ENCODE data around the gene ARIH1.

Gene ARIH1

DNA sequence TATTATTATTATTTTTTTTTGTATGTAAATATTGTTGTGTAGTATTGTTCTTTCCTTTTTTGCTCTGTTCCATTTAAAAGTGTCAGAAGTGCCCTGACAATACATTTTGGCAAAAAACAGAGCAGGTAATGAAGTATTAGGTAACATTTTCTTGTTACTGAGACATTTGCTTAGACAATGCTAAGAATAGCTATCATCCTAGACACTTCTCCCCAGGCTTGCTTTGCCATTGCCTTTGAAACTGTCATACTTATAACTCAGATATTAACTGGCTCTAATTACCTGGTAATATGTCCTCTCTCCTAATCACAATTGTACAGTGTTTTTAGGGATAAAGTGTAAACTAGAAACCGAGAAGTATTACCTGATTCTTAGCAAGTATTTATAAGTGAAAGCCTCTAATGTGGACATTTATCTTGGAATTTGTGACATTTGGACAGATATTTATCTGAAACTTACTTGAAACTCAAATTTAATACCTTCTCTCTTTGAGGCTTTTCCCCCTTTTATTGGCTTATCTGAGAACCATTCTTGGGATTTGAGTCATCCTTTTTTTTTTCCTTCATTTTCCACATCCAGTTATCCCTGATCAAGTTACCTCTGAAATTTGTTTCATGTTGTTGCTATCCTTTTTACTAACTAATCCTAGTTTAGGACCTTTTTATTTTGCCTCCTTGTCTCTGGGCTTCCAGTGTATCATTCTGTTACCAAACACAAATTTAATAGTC is 13.1 kb downstream of the ARIH1 start:
- no peak for DNase-seq (ENCODE audit: low spot score)

DNA sequence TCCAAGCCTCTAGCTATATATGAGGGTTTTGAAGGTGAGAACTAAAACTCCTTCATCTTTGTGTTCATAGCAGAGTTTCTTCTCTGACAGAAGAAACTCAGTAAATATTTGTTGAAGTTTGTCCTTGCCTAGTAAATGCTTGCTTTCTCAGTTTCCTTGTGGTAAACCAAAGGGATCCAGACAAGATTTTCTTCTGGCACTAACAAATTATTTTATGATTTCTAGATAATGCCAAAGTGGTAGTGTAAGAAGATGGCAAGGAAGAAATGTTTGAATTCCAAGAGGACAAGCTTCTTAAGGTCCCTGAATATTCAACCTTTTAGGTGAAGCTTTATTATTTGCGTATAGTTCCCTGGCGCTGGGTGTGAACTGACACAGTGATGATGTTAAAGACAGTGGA is 14.4 kb downstream of the ARIH1 start:
- no peak for DNase-seq (ENCODE audit: low spot score)

DNA sequence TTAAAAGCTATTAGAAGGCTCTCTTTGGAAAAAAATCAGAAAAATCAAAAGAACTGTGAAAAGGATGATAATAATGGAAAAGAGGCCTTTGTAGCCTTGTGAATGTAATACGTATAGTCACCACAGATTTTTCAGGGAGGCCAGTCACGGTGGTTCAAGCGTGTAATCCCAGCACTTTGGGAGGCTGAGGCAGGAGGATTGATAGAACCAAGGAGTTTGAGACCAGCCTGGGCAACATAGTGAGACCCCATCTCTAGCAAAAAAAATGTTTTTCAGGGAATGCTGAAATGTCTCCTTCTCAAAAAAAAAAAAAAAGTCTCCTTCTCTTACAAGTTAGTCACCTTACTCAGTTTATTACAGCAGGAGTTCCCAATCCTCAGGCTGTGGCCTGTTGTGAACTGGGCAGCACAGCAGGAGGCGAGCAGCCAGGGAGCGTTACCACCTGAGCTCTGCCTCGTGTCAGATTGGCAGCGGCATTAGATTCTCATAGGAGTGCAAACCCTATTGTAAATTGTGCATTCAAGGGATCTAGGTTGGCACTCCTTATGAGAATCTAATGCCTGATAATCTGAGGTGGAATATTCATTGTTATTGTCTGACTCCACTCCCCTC is 15.9 kb downstream of the ARIH1 start:
- no peak for DNase-seq (ENCODE audit: low spot score)

GRCh38 chr15:72491768-72492167 is 17.6 kb downstream of the ARIH1 start:
- DNase-seq (ENCODE audit: low spot score): no peak

- DNase-seq (ENCODE audit: low spot score): no peak
These were observed 18.6 kb downstream of the ARIH1 start for GRCh38 chr15:72492733-72493132.

- DNase-seq (ENCODE audit: low spot score): no peak
These were observed 19.1 kb downstream of the ARIH1 start for GRCh38 chr15:72493220-72493619.

- no peak for DNase-seq (ENCODE audit: low spot score)
These were observed 20.9 kb downstream of the ARIH1 start for GRCh38 chr15:72495007-72495406.

DNA sequence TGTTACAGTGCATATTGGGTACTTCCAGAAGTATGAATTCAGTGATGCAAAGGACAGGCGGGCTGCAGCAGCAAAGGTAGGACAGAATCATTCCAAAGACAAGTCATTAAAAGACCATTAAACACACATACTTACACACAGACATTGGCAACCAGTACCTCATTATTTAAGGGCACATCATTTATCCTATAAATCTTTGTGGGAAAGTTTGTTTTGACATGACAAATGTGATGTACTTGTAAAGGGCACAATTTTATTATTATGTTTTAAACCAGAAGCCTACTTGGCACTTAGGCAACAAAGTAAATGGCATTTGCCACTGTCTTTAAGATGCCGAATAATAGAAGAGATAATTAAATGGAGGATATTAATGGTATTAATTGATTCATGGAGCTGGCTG is 22.7 kb downstream of the ARIH1 start:
- no peak for DNase-seq (ENCODE audit: low spot score)

- no peak for DNase-seq (ENCODE audit: low spot score)
These were observed 23.3 kb downstream of the ARIH1 start for GRCh38 chr15:72497402-72497801.

- no peak for DNase-seq (ENCODE audit: low spot score)
These were observed 28.2 kb downstream of the ARIH1 start for GRCh38 chr15:72502220-72502809.

- DNase-seq (ENCODE audit: low spot score): no peak
These were observed 29.0 kb downstream of the ARIH1 start for GRCh38 chr15:72503147-72503546.

- DNase-seq (ENCODE audit: low spot score): no peak
These were observed 33.4 kb downstream of the ARIH1 start for GRCh38 chr15:72507402-72508092.

DNA sequence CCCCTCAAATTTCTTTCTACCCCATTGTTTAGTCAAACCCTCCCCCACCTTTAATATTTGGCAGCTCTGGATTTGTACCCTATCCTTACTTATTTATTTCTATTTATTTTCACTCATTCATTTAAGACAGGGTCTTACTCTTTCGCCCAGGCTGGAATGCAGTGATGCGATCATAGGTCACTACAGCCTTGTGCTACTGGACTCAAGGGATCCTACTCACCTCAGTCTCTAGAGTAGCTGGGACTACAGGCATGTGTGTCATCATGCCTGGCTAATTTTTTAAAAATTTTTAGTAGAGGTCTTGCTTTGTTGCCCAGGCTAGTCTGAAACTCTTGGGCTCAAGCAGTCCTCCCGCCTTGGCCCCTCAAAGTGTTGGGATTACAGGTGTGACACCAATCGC is 35.4 kb downstream of the ARIH1 start:
- no peak for DNase-seq (ENCODE audit: low spot score)

- DNase-seq (ENCODE audit: low spot score): no peak
These were observed 37.4 kb downstream of the ARIH1 start for GRCh38 chr15:72511536-72511935.

- no peak for DNase-seq (ENCODE audit: low spot score)
These were observed 41.7 kb downstream of the ARIH1 start for GRCh38 chr15:72515591-72516389.

DNA sequence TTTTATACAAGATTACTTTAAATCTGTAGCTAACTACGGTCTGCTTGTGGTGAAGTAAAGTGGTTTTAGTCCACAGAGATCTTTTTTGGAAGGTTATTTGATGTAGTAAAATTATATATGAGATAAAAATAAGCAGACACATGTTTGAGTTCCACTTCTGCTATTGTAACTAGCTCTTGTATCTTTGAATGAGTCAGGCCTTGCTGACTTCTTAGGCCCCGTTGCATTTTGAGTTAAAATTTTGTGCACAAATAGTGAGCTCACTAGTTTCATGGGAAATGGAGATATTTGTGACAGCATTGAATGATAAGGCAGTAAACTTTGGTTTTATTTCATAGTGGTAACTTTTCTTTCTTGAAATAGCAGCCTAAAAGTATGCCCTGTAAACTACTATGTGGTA is 42.6 kb downstream of the ARIH1 start:
- DNase-seq (ENCODE audit: low spot score): no peak

GRCh38 chr15:72521682-72522081 is 47.6 kb downstream of the ARIH1 start:
- no peak for DNase-seq (ENCODE audit: low spot score)

- peak; percentile 10 for DNase-seq (ENCODE audit: low spot score)
These were observed 59.0 kb downstream of the ARIH1 start for GRCh38 chr15:72532991-72533601.

DNA sequence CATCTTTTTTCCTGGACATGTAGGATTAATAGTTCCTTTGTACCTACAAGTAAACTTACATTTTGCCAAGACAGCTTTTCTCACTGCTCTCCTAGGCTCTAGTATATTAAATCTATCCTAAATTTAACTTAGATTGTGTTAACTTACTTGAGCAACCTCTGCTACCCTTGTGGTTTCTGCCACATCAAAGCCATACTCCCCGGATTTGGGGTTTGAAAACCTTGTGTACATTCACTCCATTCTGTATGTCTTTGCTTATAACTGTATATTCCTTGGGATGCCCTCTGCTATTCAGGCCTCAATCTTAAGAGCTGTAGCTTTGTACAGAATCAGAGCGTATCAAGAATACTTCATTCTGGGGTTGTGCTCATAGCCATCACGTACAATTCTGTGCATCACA is 60.4 kb downstream of the ARIH1 start:
- no peak for DNase-seq (ENCODE audit: low spot score)

- DNase-seq (ENCODE audit: low spot score): no peak
These were observed 61.8 kb downstream of the ARIH1 start for GRCh38 chr15:72535911-72536310.

DNA sequence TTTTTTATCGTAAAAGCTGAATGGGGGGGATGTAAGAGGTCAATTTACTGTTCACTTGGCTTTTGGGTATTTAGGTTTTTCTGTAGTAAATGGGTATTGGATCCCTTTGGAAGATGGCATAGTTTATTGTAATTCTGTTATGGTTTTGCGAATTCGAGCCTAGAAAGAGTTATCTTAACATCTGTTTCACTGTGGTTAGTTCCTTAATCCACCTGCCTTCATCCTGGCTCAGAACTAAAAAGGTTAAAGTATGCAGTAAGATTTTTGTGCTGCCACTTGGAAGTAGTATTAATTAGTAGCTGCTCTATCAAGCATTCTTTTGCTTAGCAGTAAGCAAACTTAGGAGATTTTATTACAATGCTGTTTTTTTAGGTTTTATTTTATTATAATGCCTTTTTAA is 62.4 kb downstream of the ARIH1 start:
- DNase-seq (ENCODE audit: low spot score): no peak

- DNase-seq (ENCODE audit: low spot score): no peak
These were observed 64.8 kb downstream of the ARIH1 start for GRCh38 chr15:72538931-72539330.
